Gastroesophageal sphincter (tissue), 3 donors: Measurements from ENCODE around the gene ESRRA.

ENCODE experiments used
- CTCF ChIP-seq, 4 experiments: fragments of 200-600 bp in 2 of 4; fragments of 450-650 bp in 2 of 4; sonication (generic) in 1 of 4; IDR thresholded peaks; one replicate each; pipeline ENCODE4 v1.5.1; 2017 to 2019; ENCODE audit warnings: antibody characterized with exemption in 4 of 4, mild to moderate bottlenecking in 2 of 4, moderate library complexity in 2 of 4
- EP300 ChIP-seq: sonication (generic); formaldehyde crosslinking; IDR thresholded peaks from one replicate; pipeline ENCODE4 v1.6.1; 2017; ENCODE audit warnings: antibody characterized with exemption, mild to moderate bottlenecking
- POLR2A ChIP-seq, 2 donors: fragments of 450-650 bp; IDR thresholded peaks; one replicate each; pipeline ENCODE4 v1.6.1; 2017; ENCODE audit warnings: antibody characterized with exemption in 2 of 2, mild to moderate bottlenecking in 2 of 2, moderate library complexity in 1 of 2
- POLR2AphosphoS5 ChIP-seq: sonication (generic); formaldehyde crosslinking; IDR thresholded peaks from one replicate; pipeline ENCODE4 v1.6.1; 2017; ENCODE audit warnings: antibody characterized with exemption

- TF ChIP-seq CTCF (IDR thresholded peaks at IDR 0.05) (no peak), POLR2A (IDR thresholded peaks at IDR 0.05) (no peak), EP300 (no peak), POLR2AphosphoS5 (no peak)
Observed at GRCh38 chr11:64312947-64313346, 7.6 kb downstream of the ESRRA start.
